Heart right ventricle (tissue), 16 donors: ENCODE results near the gene LGR4. TPM values are rescaled to one million over a fixed set of nuclear protein-coding genes. Genes with fewer than 3 reads are reported as not detected.
A peak's percentile ranks its signal among the peaks of the same experiment; 100 is the strongest.

Experiments used
- ATAC-seq, 8 donors: fragments of 200-7000 bp; cut with Tn5 transposase; one replicate each; pipeline ENCODE4 v1.9.1; 2020; ENCODE audit warnings: mild to moderate bottlenecking in 8 of 8, moderate library complexity in 8 of 8, moderate number of reproducible peaks in 1 of 8
- DNase-seq, 2 donors: peaks; one replicate each; pipeline ENCODE4 v3.0.0-alpha.2; 2020
- H3K27ac ChIP-seq, 10 donors: fragments of 200-600 bp; sonication (generic) in 2 of 10; one replicate each; pipeline versions ENCODE4 v1.5.0 to v1.8.0; 2020 to 2022; ENCODE audit warnings: mild to moderate bottlenecking in 3 of 10
- H3K27me3 ChIP-seq, 7 donors: fragments of 200-600 bp; one replicate each; pipeline ENCODE4 v1.8.0; 2021 to 2022; ENCODE audit warnings: mild to moderate bottlenecking in 2 of 7
- H3K36me3 ChIP-seq, 9 donors: fragments of 200-600 bp; sonication (generic) in 1 of 9; one replicate each; pipeline versions ENCODE4 v1.5.0 to v1.8.0; 2020 to 2022; ENCODE audit warnings: mild to moderate bottlenecking in 2 of 9
- H3K4me1 ChIP-seq, 9 donors: fragments of 200-600 bp; sonication (generic) in 1 of 9; one replicate each; pipeline versions ENCODE4 v1.5.0 to v1.8.0; 2020 to 2022; ENCODE audit warnings: mild to moderate bottlenecking in 4 of 9
- H3K4me3 ChIP-seq, 10 donors: fragments of 200-600 bp; sonication (generic) in 2 of 10; one replicate each; pipeline versions ENCODE4 v1.5.0 to v1.8.0; 2020 to 2022; ENCODE audit warnings: mild to moderate bottlenecking in 7 of 10, moderate library complexity in 2 of 10
- H3K9me3 ChIP-seq, 11 donors: fragments of 200-600 bp in 10 of 11; sonication (generic) in 2 of 11; one replicate each; pipeline versions ENCODE4 v1.5.0 to v1.8.0; 2013 to 2022; ENCODE audit warnings: mild to moderate bottlenecking in 2 of 11, control low read depth in 1 of 11, moderate library complexity in 1 of 11
- CTCF ChIP-seq, 9 donors: fragments of 200-600 bp; sonication (generic) in 2 of 9; IDR thresholded peaks; one replicate each; pipeline versions ENCODE4 v1.5.0 to v1.8.0; 2021 to 2022; ENCODE audit warnings: antibody characterized with exemption in 9 of 9, mild to moderate bottlenecking in 5 of 9, moderate library complexity in 1 of 9
- WGBS, 2 donors: extraction: QIAGEN DNeasy Blood & Tissue Kit; methylation state at CpG; one replicate each; pipeline ENCODE4 v1.1.7; 2013; ENCODE audit warnings: inconsistent platforms in 1 of 2; 5-methylcytosine and 5-hydroxymethylcytosine counted together
- intact Hi-C, 10 donors: fragments of 100-400 bp; cut with DNase I; formaldehyde crosslinking; loops; one replicate each; pipeline versions ENCODE4 v1.11.1 to v1.14.2; 2022
- polyA plus RNA-seq, 2 donors: library from polyadenylated mRNA; stranded (reverse); fragments of 200-250 nt; gene quantifications; one replicate each; pipeline ENCODE4 v1.2.3, GENCODE V29; 2013
- total RNA-seq, 10 donors: library from RNA; stranded (reverse); fragmentation: NEBNext Ultra II Directional in 3 of 10; extraction: Animal tissue kit (Norgen Biotek cat#: 25700) in 3 of 10; gene quantifications; one replicate each; pipeline versions ENCODE4 v1.2.1 to v1.2.4, GENCODE V29; 2021 to 2023
- donor health status: Arrhythmogenic right ventricular cardiomyopathy.
- donor health status: ischemic (EF 13 %, LVEDD 7.1; RV severe dilation, severe dysfunction).
- donor health status: healthy with polysubstance abuse.
- donor health status: DM: no; HTN: yes; CAD: no.
- donor health status: DM: no; HTN: no; CAD: no.
- donor health status: ischemic (EF 25% LVEDD 6.9; RV normal size, moderate dysfunction).
- donor health status: ischemic (EF 25% LVEDD 5.7; RV mildly dilated, moderate dysfunction).
- donor health status: healthy.
- donor health status: DM: yes; HTN: yes; CAD: no.
- donor health status: Ischemic cardiomyopathy.
- donor health status: ischemic (EF 35%, LVEDD 5.7; RV mildly dilated, moderate dysfunction).
- donor health status: nonischemic (EF 11% LVEDD 7.7; RV severe dilation, severe dysfunction).
- donor health status: DM: yes; HTN: yes; CAD: no.
- donor health status: PGD.
- donor health status: ischemic (EF 29% LVEDD 5.4; RV normal size, mild dysfunction).
- donor health status: nonischemic (EF 23%, LVEDD 6.1; RV moderate dilation, normal function).

LGR4 gene
- total and polyA plus RNA-seq, 12 donors, result 6.0 to 41.0 (median 21.7) TPM

GRCh38 chr11:27425814-27426213, 46.8 kb downstream of the LGR4 start:
- H3K27me3 ChIP-seq, result no peaks in the 10 kb centered on the region
- 92 to 93% methylated on average over 2 of the region's 2 CpGs for WGBS, 2 donors
- TF ChIP-seq CTCF (IDR thresholded peaks at IDR 0.05), result no peak
- no peak overlapping the region for H3K27ac ChIP-seq
- H3K4me3 ChIP-seq, result no peak overlapping the region
- intact Hi-C loops, result no loop called here
- DNase-seq (no peak), ATAC-seq (no peak)
- H3K4me1 ChIP-seq, result peaks cover 0 to 48% (median 25%) of the 10 kb centered on the region in 9 donors
- no peaks in the 10 kb centered on the region for H3K36me3 ChIP-seq
- H3K9me3 ChIP-seq, result no peaks in the 10 kb centered on the region

GRCh38 chr11:27423125-27423524, 49.5 kb downstream of the LGR4 start:
- TF ChIP-seq CTCF (IDR thresholded peaks at IDR 0.05), result no peak
- ATAC-seq, result peak; percentile 49 to 92 (median 74)
- DNase-seq, result peak; percentile 9 to 25
- WGBS, 2 donors, result 73 to 77% methylated on average over 4 of the region's 4 CpGs
- H3K4me1 ChIP-seq, result peaks cover 0 to 40% (median 27%) of the 10 kb centered on the region in 9 donors
- H3K27ac ChIP-seq, result peak overlapping the region in 8 of 10 donors; percentile 13 to 72 (median 58)
- intact Hi-C loops, result loop anchor here in 1 of 10 donors (5.0 kb wide), 1 partner anchor 44 kb away; no protein-coding TSS in a partner anchor
- no peaks in the 10 kb centered on the region for H3K36me3 ChIP-seq
- H3K9me3 ChIP-seq, result peaks cover 0 to 9% (median 0%) of the 10 kb centered on the region in 11 donors
- no peaks in the 10 kb centered on the region for H3K27me3 ChIP-seq
- H3K4me3 ChIP-seq, result no peak overlapping the region

- peak in 2 of 8 donors; percentile 34 to 48 for ATAC-seq
- H3K4me1 ChIP-seq, result peaks cover 0 to 38% (median 19%) of the 10 kb centered on the region in 9 donors
Observed at GRCh38 chr11:27421819-27422494, 50.6 kb downstream of the LGR4 start.

More at GRCh38 chr11:27421819-27422494, 50.6 kb downstream of the LGR4 start:
- Histone ChIP-seq H3K36me3 (no peaks in the 10 kb centered on the region), H3K4me3 (no peak overlapping the region), H3K9me3 (peaks cover 0 to 9% (median 0%) of the 10 kb centered on the region in 11 donors), H3K27me3 (no peaks in the 10 kb centered on the region), H3K27ac (peak overlapping the region in 9 of 10 donors; percentile 13 to 72 (median 57))
- no peak for TF ChIP-seq CTCF (IDR thresholded peaks at IDR 0.05)
- intact Hi-C loops, result loop anchor here in 1 of 10 donors (5.0 kb wide), 1 partner anchor 45 kb away; no protein-coding TSS in a partner anchor
- DNase-seq, result no peak
- WGBS, 2 donors, result 67 to 69% methylated on average over 9 of the region's 9 CpGs
